ENCODE measurements around the gene GPR39.

Gene GPR39

DNA sequence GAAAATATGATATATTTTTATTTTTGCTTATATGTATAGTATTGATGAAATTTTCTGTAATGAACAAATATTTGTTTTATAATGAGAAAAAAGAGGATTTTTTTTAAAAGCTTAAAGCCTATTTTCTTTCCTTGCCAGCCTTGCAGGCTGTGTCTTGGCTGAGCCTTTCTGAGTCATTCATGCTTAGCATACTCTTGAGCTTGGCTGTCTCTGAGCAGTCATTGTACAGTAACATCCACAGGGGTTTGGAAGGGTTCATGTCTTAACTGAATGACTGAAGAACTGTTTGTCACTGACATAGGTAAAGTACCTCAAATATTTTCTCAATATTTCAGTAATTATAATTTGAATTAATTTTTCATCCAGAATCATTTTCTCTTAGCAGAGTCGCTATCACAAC, 49.3 kb downstream of the GPR39 start:
- TF ChIP-seq, protein P1, sequence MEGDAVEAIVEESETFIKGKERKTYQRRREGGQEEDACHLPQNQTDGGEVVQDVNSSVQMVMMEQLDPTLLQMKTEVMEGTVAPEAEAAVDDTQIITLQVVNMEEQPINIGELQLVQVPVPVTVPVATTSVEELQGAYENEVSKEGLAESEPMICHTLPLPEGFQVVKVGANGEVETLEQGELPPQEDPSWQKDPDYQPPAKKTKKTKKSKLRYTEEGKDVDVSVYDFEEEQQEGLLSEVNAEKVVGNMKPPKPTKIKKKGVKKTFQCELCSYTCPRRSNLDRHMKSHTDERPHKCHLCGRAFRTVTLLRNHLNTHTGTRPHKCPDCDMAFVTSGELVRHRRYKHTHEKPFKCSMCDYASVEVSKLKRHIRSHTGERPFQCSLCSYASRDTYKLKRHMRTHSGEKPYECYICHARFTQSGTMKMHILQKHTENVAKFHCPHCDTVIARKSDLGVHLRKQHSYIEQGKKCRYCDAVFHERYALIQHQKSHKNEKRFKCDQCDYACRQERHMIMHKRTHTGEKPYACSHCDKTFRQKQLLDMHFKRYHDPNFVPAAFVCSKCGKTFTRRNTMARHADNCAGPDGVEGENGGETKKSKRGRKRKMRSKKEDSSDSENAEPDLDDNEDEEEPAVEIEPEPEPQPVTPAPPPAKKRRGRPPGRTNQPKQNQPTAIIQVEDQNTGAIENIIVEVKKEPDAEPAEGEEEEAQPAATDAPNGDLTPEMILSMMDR (IDR thresholded peaks at IDR 0.05; ENCODE audit: low read depth, low read length, missing control alignments): no peak
- in situ Hi-C loops (cut with HindIII; ENCODE audit: low sequenced_read_pairs): no loop called here
- DNase-seq (ENCODE audit: low read depth): no peak
- H3K4me3 ChIP-seq (ENCODE audit: low read depth, low read length): no peak overlapping the region

DNA sequence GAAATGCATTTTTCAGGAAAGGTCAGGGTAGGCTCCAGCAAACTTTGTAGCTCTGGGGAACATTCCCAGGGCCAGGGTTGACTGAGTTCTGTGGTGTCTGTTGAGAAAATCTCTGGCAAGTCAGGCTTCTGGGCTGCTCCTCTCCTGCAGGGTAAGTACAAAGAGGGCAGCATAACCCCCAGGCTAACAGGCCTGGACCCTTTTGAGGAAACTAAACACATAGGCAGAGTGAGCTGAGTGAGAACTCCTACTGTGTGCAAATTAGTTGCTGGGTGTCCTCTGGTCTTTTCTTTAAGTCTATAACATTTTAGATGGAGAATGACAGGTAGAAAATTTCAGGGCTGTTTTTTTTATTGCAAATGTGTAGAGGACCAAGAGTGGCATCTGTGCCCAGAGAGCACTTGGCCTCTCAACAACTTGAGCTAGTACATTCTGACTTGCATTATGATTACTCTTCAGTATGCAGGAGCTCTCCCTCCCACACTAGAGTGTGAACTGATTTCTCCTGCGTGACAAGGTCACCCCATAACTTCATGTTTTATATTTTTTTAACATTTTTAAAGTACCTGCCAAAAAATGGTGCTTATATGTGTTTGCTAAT, 49.9 kb downstream of the GPR39 start:
- DNase-seq (ENCODE audit: low read depth): no peak
- TF ChIP-seq, protein P1 (IDR thresholded peaks at IDR 0.05; ENCODE audit: low read depth, low read length, missing control alignments): no peak
- in situ Hi-C loops (cut with HindIII; ENCODE audit: low sequenced_read_pairs): no loop called here
- H3K4me3 ChIP-seq (ENCODE audit: low read depth, low read length): no peak overlapping the region

DNA sequence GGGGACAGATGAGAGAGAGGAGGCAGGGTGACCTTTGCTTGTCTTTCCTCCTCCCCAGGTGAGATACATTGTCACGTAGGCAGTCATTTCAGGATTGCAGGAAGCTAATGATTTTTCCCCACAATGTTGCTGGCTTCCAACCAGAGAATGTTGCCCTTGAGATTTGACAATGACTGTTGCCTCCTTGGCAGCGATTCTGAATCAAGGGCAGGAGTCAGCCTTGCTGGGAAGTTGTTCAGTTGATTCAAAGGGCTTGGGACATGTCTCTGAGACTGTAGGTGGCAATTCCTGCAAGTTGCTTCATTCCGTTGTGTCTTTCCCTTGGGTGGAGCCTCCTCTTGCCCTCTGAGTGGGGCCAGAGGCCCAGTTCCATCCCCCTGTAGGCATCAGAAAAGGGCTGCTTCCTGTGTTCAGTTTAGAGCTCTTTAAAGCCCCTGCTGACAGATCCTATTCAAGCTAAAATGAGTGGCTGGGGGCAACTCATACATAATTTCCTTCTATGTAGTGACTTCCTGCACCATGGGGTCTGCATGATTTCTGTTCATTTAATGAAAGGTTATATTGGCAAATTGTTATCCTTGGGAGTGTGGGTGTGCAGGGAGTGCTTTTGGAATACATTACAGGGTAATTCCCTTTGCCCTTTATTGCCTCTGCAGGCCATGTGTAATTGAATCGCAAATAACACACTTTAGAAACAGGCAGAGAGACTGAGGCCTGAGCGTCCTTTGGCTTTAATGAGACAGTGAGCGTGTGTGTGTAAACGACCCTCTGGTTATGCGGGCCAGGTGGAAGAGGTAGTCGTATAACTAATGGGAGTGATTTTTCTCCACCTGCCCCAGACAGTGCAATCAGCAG, 52.4 kb downstream of the GPR39 start:
- in situ Hi-C loops (cut with HindIII; ENCODE audit: low sequenced_read_pairs): no loop called here
- TF ChIP-seq, protein P1 (IDR thresholded peaks at IDR 0.05; ENCODE audit: low read depth, low read length, missing control alignments): no peak
- DNase-seq (ENCODE audit: low read depth): no peak
- no peak overlapping the region for H3K4me3 ChIP-seq (ENCODE audit: low read depth, low read length)

DNA sequence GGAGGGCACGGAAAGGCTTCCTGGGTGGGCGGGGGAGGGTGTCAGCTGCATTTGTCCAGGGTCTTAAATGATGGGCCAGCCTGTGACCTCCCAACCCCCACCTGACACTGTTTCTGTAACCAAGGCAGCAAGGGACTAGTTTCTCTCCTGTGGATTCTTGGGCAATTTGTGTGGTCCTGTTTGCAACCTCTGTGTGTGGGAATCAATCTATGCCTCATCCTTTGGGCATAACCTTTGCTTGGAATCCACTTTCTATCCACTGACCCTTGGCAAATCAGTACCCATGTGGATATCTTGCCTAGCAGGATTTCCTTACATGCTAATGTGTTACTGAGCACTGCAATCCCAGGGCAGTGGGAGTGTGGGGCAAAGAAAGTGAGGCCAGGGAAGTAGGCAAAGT, 54.1 kb downstream of the GPR39 start:
- TF ChIP-seq, protein P1 (IDR thresholded peaks at IDR 0.05; ENCODE audit: low read depth, low read length, missing control alignments): no peak
- no peak for DNase-seq (ENCODE audit: low read depth)
- no peak overlapping the region for H3K4me3 ChIP-seq (ENCODE audit: low read depth, low read length)
- in situ Hi-C loops (cut with HindIII; ENCODE audit: low sequenced_read_pairs): no loop called here

DNA sequence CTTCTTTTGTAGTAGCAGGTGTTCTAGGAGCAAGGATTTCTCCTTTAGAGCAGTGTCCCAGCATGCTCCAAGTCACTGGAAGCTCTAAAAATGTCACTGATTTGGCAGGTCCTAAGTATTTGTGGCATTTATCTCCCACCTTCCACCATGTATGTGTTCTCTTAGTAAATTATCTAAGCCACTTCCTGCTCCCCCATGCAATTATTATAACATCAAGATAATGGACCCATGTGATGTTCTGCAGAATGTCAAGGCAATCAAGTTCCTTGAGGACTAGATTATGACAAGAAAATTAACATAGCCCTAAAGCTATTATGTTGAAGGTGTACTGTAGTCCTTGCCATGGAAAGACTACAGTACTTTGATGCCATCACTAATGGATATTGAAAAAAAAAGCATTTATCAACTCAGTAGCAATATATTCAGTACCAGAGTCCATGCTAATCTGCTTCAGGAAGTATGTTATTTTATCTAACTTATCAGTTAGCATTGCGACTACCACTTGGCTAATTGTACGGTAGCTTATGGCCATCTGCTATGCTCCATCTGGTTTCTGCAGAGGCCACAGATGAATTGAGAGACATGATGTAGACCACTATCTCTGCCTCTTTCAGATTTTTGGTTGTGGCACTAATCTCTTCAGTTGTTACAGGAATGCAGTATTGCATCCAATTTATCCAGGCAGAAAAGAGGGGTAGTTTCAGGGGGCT, 56.7 kb downstream of the GPR39 start:
- TF ChIP-seq, protein P1 (IDR thresholded peaks at IDR 0.05; ENCODE audit: low read depth, low read length, missing control alignments): no peak
- in situ Hi-C loops (cut with HindIII; ENCODE audit: low sequenced_read_pairs): no loop called here

DNA sequence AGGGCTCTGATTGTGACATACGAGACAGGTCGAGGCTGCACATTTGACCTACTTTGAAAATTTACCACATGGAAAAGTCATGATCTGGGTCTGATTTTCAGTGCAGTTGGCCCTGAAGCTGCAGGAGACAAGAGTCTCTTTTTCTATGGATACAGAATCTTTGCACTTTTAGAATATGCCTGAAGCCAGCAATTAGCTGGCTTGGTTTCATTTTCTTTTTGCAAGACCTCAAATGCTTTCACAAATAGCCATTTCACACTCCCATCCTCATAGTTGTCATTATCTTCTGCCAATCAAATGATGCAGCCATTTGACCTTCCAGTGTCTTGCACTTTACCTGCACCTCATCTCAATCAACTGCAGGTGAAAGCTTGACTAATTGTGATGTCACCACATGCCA, 59.0 kb downstream of the GPR39 start:
- TF ChIP-seq, protein P1 (IDR thresholded peaks at IDR 0.05; ENCODE audit: low read depth, low read length, missing control alignments): no peak
- H3K4me3 ChIP-seq (ENCODE audit: low read depth, low read length): no peak overlapping the region
- in situ Hi-C loops (cut with HindIII; ENCODE audit: low sequenced_read_pairs): no loop called here
- no peak for DNase-seq (ENCODE audit: low read depth)

More for the DNA sequence above, 56.7 kb downstream of the GPR39 start:
- no peak overlapping the region for H3K4me3 ChIP-seq (ENCODE audit: low read depth, low read length)
- no peak for DNase-seq (ENCODE audit: low read depth)

Data from astrocyte of the cerebellum (primary cell).